ENCODE measurements around the gene YIPF1.

- no peak for TF ChIP-seq CTCF (IDR thresholded peaks at IDR 0.05; ENCODE audit: insufficient read depth, low read length)
- no peak for TF ChIP-seq REST (IDR thresholded peaks at IDR 0.05; ENCODE audit: insufficient replicate concordance, low read depth)
Observed at GRCh38 chr1:53833393-53833792, 56.2 kb downstream of the YIPF1 start.

Data from HL-60 (cell line).